Right lobe of liver (tissue), 6 donors: ENCODE results near the gene CHMP4A. TPM values are rescaled to one million over a fixed set of nuclear protein-coding genes. Genes with fewer than 3 reads are reported as not detected.

ENCODE experiments used
- ATAC-seq, 4 donors: fragments of 200-7000 bp; cut with Tn5 transposase; one replicate each; pipeline ENCODE4 v1.9.1; 2020; ENCODE audit warnings: mild to moderate bottlenecking in 4 of 4, moderate library complexity in 4 of 4
- DNase-seq, 3 donors: peaks; one replicate each; pipeline ENCODE4 v3.0.0-alpha.2; 2020
- H3K27ac ChIP-seq, 3 donors: fragments of 200-600 bp; one replicate each; pipeline ENCODE4 v1.8.0; 2022
- H3K27me3 ChIP-seq, 2 donors: fragments of 200-600 bp; one replicate each; pipeline ENCODE4 v1.8.0; 2022
- H3K36me3 ChIP-seq, 4 donors: fragments of 200-600 bp; sonication (generic) in 1 of 4; one replicate each; pipeline versions ENCODE4 v1.5.1 to v1.8.0; 2017 to 2022; ENCODE audit warnings: control low read depth in 1 of 4
- H3K4me1 ChIP-seq, 4 donors: fragments of 200-600 bp; sonication (generic) in 1 of 4; one replicate each; pipeline versions ENCODE4 v1.5.1 to v1.8.0; 2017 to 2022; ENCODE audit warnings: control low read depth in 1 of 4
- H3K4me3 ChIP-seq, 3 donors: fragments of 200-600 bp; one replicate each; pipeline ENCODE4 v1.8.0; 2022
- H3K9me3 ChIP-seq, 4 donors: fragments of 200-600 bp; sonication (generic) in 1 of 4; one replicate each; pipeline versions ENCODE4 v1.5.1 to v1.8.0; 2017 to 2022; ENCODE audit warnings: control low read depth in 1 of 4
- POLR2A ChIP-seq: fragments of 450-650 bp; IDR thresholded peaks from one replicate; pipeline ENCODE4 v1.6.1; 2017; ENCODE audit warnings: antibody characterized with exemption, mild to moderate bottlenecking
- WGBS: methylation state at CpG from one replicate; pipeline ENCODE4 v1.1.6; 2018; ENCODE audit warnings: low coverage, low lambda C conversion rate; ENCODE audit not compliant: insufficient coverage; ENCODE audit errors: missing lambda C conversion rate; 5-methylcytosine and 5-hydroxymethylcytosine counted together
- intact Hi-C, 2 donors: fragments of 100-400 bp; cut with DNase I; formaldehyde crosslinking; loops; one replicate each; pipeline versions ENCODE4 v1.11.2 to v1.14.1; 2022
- total RNA-seq, 6 experiments: library from RNA; depleted of rRNA in 2 of 6; stranded (reverse); fragments of >200 nt in 2 of 6; fragmentation: NEBNext Ultra II Directional in 3 of 6; extraction: Animal tissue kit (Norgen Biotek cat#: 25700) in 3 of 6; gene quantifications; one replicate each; pipeline versions ENCODE4 v1.1.0 to v1.2.4, GENCODE V29; 2016 to 2023
- TF ChIP-seq, protein P1 (sequence below), 4 donors: fragments of 200-600 bp in 3 of 4; fragments of 450-650 bp in 1 of 4; IDR thresholded peaks; one replicate each; pipeline versions ENCODE4 v1.5.1 to v1.8.0; 2016 to 2022; ENCODE audit warnings: antibody characterized with exemption in 4 of 4, mild to moderate bottlenecking in 2 of 4
- donor health status: DM: no; HTN: yes; CAD: no.
- donor health status: DM: no; HTN: no; CAD: no.
- donor health status: DM: no; HTN: no; CAD: no.
- donor health status: DM: no; HTN: yes; CAD: no.
- donor health status: DM: no; HTN: yes; CAD: no.

Gene CHMP4A
- total RNA-seq, 6 experiments from 2014 or later, result 11.9 to 28.9 (median 17.1) TPM

DNA sequence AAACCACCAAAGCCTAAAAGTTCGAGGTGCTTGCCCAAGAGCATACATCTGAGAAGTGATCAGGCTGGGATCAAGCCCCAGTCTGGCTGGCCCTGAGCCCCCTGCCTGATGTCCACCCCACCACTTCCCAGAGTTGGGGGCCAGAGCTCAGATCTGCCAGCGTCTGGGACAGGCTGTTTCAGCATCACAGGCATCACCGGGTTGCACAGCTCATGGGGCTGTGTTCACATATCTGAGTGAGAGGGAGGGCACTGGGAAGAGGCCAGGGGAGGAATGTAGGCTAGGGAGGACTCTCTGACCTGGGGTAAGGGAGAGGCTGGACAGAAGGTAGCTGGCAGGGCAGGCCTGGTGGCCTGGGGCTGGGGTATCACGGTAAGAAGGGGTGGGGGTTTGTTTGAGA, 43.7 kb upstream of the CHMP4A start:
- no peaks in the 10 kb centered on the region for H3K9me3 ChIP-seq
- no peak for TF ChIP-seq POLR2A
- TF ChIP-seq, protein P1, sequence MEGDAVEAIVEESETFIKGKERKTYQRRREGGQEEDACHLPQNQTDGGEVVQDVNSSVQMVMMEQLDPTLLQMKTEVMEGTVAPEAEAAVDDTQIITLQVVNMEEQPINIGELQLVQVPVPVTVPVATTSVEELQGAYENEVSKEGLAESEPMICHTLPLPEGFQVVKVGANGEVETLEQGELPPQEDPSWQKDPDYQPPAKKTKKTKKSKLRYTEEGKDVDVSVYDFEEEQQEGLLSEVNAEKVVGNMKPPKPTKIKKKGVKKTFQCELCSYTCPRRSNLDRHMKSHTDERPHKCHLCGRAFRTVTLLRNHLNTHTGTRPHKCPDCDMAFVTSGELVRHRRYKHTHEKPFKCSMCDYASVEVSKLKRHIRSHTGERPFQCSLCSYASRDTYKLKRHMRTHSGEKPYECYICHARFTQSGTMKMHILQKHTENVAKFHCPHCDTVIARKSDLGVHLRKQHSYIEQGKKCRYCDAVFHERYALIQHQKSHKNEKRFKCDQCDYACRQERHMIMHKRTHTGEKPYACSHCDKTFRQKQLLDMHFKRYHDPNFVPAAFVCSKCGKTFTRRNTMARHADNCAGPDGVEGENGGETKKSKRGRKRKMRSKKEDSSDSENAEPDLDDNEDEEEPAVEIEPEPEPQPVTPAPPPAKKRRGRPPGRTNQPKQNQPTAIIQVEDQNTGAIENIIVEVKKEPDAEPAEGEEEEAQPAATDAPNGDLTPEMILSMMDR (IDR thresholded peaks at IDR 0.05), result no peak
- no peaks in the 10 kb centered on the region for H3K4me1 ChIP-seq
- no peak overlapping the region for H3K4me3 ChIP-seq
- H3K36me3 ChIP-seq, result no peaks in the 10 kb centered on the region
- no peaks in the 10 kb centered on the region for H3K27me3 ChIP-seq
- ATAC-seq (no peak), DNase-seq (no peak)
- intact Hi-C loops, result no loop called here
- H3K27ac ChIP-seq, result no peak overlapping the region
- whole genome bisulfite sequencing, result 74% methylated on average over 3 of the region's 4 CpGs

DNA sequence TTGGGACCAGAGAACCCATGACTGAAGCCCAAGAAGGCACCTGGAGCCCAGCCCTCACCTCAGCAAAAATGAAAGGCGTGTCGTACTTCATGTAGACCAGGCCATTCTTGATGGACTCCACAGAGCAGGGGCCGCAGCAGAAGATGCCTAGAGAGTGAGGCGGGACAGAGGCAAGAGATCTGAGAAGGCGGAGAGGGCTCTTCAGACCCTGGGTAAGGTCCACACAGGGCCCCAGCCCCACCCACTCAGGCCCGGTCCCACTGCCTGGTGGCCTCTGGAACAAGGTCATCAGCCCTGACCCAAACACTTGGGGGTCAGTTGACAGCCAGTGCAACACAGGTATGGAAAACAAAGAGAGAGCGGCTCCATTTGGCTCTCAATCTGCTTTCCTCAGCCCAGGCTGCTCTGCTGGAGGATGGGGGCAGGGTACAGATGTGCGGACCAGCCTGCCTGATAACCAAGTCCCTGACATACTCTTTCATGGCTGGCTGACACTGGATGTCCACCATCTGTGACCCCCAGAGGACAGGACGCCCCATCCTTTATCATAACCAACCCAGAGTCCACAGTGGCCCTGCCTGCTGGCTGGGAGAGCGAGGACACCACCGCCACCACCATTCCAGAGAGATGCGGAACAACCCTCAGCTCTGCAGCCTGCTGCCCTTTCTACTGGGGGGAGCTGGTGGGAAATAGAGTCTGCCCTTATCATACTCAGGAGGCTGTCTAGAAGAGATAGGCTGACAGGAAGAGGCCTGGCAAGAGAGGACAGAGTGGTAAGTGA, 42.8 kb upstream of the CHMP4A start:
- ATAC-seq (no peak), DNase-seq (no peak)
- intact Hi-C loops, result no loop called here
- Histone ChIP-seq H3K36me3 (no peaks in the 10 kb centered on the region), H3K9me3 (no peaks in the 10 kb centered on the region), H3K4me1 (no peaks in the 10 kb centered on the region), H3K27ac (no peak overlapping the region), H3K4me3 (no peak overlapping the region), H3K27me3 (no peaks in the 10 kb centered on the region)
- TF ChIP-seq POLR2A, result no peak
- TF ChIP-seq, protein P1 (IDR thresholded peaks at IDR 0.05), result no peak
- 93% methylated on average over 3 of the region's 12 CpGs for WGBS

- H3K4me1 ChIP-seq, result no peaks in the 10 kb centered on the region
- intact Hi-C loops, result no loop called here
- no peak overlapping the region for H3K4me3 ChIP-seq
- ATAC-seq (no peak), DNase-seq (no peak)
- WGBS, result 95% methylated on average over 3 of the region's 8 CpGs
- no peaks in the 10 kb centered on the region for H3K36me3 ChIP-seq
- H3K27ac ChIP-seq, result no peak overlapping the region
- H3K9me3 ChIP-seq, result no peaks in the 10 kb centered on the region
- no peaks in the 10 kb centered on the region for H3K27me3 ChIP-seq
- no peak for TF ChIP-seq POLR2A
- TF ChIP-seq, protein P1 (IDR thresholded peaks at IDR 0.05), result no peak
Observed at GRCh38 chr14:24255438-24255837, 42.1 kb upstream of the CHMP4A start.

- intact Hi-C loops, result no loop called here
- no peaks in the 10 kb centered on the region for H3K9me3 ChIP-seq
- ATAC-seq (no peak), DNase-seq (no peak)
- 91% methylated on average over 6 of the region's 19 CpGs for WGBS
- TF ChIP-seq, protein P1 (IDR thresholded peaks at IDR 0.05), result no peak
- TF ChIP-seq POLR2A, result no peak
- no peaks in the 10 kb centered on the region for H3K27me3 ChIP-seq
- no peaks in the 10 kb centered on the region for H3K4me1 ChIP-seq
- no peak overlapping the region for H3K4me3 ChIP-seq
- no peaks in the 10 kb centered on the region for H3K36me3 ChIP-seq
- H3K27ac ChIP-seq, result no peak overlapping the region
Observed at GRCh38 chr14:24254630-24255392, 41.5 kb upstream of the CHMP4A start.
